Measurements from ENCODE around the gene FMNL2.

Gene FMNL2

GRCh38 chr2:152444448-152444847 lies 109.5 kb downstream of the FMNL2 start:
- no peak overlapping the region for H3K4me3 Mint-ChIP-seq
- H3K9me3 Mint-ChIP-seq: no peaks in the 10 kb centered on the region
- no peaks in the 10 kb centered on the region for H3K36me3 Mint-ChIP-seq
- CTCF ChIA-PET: interaction anchor here (0.9 kb wide), 1 partner anchor 11 kb away, joined by 3 read pairs; no protein-coding TSS in a partner anchor
- H3K27me3 Mint-ChIP-seq: no peaks in the 10 kb centered on the region
- no peaks in the 10 kb centered on the region for H3K4me1 Mint-ChIP-seq
- no peak for DNase-seq
- H3K27ac Mint-ChIP-seq: no peak overlapping the region

- Mint-ChIP-seq H3K27me3 (no peaks in the 10 kb centered on the region), H3K4me3 (no peak overlapping the region), H3K36me3 (no peaks in the 10 kb centered on the region), H3K4me1 (no peaks in the 10 kb centered on the region), H3K9me3 (no peaks in the 10 kb centered on the region), H3K27ac (no peak overlapping the region)
- DNase-seq: no peak
- CTCF ChIA-PET: no interaction called here
These were observed 110.4 kb downstream of the FMNL2 start for GRCh38 chr2:152445375-152445774.

GRCh38 chr2:152445791-152446201 lies 110.8 kb downstream of the FMNL2 start:
- CTCF ChIA-PET: interaction anchor here (0.6 kb wide), 1 partner anchor 234 kb away, joined by 3 read pairs; no protein-coding TSS in a partner anchor
- no peak overlapping the region for H3K27ac Mint-ChIP-seq
- H3K36me3 Mint-ChIP-seq: no peaks in the 10 kb centered on the region
- no peaks in the 10 kb centered on the region for H3K9me3 Mint-ChIP-seq
- DNase-seq: no peak
- H3K4me3 Mint-ChIP-seq: no peak overlapping the region
- no peaks in the 10 kb centered on the region for H3K4me1 Mint-ChIP-seq
- no peaks in the 10 kb centered on the region for H3K27me3 Mint-ChIP-seq

- Mint-ChIP-seq H3K27ac (no peak overlapping the region), H3K27me3 (no peaks in the 10 kb centered on the region), H3K9me3 (no peaks in the 10 kb centered on the region), H3K4me3 (no peak overlapping the region), H3K4me1 (no peaks in the 10 kb centered on the region), H3K36me3 (no peaks in the 10 kb centered on the region)
- DNase-seq: no peak
- CTCF ChIA-PET: interaction anchor here (0.6 kb wide), 1 partner anchor 234 kb away, joined by 3 read pairs; no protein-coding TSS in a partner anchor
These were observed 111.2 kb downstream of the FMNL2 start for GRCh38 chr2:152446213-152446612.

- CTCF ChIA-PET: no interaction called here
- DNase-seq: no peak
- Mint-ChIP-seq H3K4me1 (no peaks in the 10 kb centered on the region), H3K36me3 (no peaks in the 10 kb centered on the region), H3K27ac (no peak overlapping the region), H3K27me3 (no peaks in the 10 kb centered on the region), H3K4me3 (no peak overlapping the region), H3K9me3 (no peaks in the 10 kb centered on the region)
These were observed 112.9 kb downstream of the FMNL2 start for GRCh38 chr2:152447897-152448296.

GRCh38 chr2:152448606-152449005 lies 113.6 kb downstream of the FMNL2 start:
- CTCF ChIA-PET: no interaction called here
- Mint-ChIP-seq H3K4me1 (no peaks in the 10 kb centered on the region), H3K27ac (no peak overlapping the region), H3K9me3 (no peaks in the 10 kb centered on the region), H3K27me3 (no peaks in the 10 kb centered on the region), H3K36me3 (no peaks in the 10 kb centered on the region), H3K4me3 (no peak overlapping the region)
- no peak for DNase-seq

GRCh38 chr2:152449578-152449977 lies 114.6 kb downstream of the FMNL2 start:
- no peaks in the 10 kb centered on the region for H3K36me3 Mint-ChIP-seq
- no peak overlapping the region for H3K27ac Mint-ChIP-seq
- no peaks in the 10 kb centered on the region for H3K27me3 Mint-ChIP-seq
- no peaks in the 10 kb centered on the region for H3K9me3 Mint-ChIP-seq
- CTCF ChIA-PET: no interaction called here
- no peaks in the 10 kb centered on the region for H3K4me1 Mint-ChIP-seq
- H3K4me3 Mint-ChIP-seq: no peak overlapping the region
- no peak for DNase-seq

- H3K4me1 Mint-ChIP-seq: no peaks in the 10 kb centered on the region
- H3K36me3 Mint-ChIP-seq: no peaks in the 10 kb centered on the region
- no peak overlapping the region for H3K27ac Mint-ChIP-seq
- CTCF ChIA-PET: no interaction called here
- no peak overlapping the region for H3K4me3 Mint-ChIP-seq
- no peak for DNase-seq
- H3K9me3 Mint-ChIP-seq: no peaks in the 10 kb centered on the region
- no peaks in the 10 kb centered on the region for H3K27me3 Mint-ChIP-seq
These were observed 115.2 kb downstream of the FMNL2 start for GRCh38 chr2:152450176-152450575.

GRCh38 chr2:152452256-152452973 lies 117.4 kb downstream of the FMNL2 start:
- Mint-ChIP-seq H3K4me1 (no peaks in the 10 kb centered on the region), H3K27ac (no peak overlapping the region), H3K9me3 (no peaks in the 10 kb centered on the region), H3K36me3 (no peaks in the 10 kb centered on the region), H3K4me3 (no peak overlapping the region), H3K27me3 (no peaks in the 10 kb centered on the region)
- CTCF ChIA-PET: no interaction called here
- no peak for DNase-seq

GRCh38 chr2:152453129-152453911 lies 118.3 kb downstream of the FMNL2 start:
- CTCF ChIA-PET: no interaction called here
- no peak overlapping the region for H3K27ac Mint-ChIP-seq

GRCh38 chr2:152454371-152454770 lies 119.4 kb downstream of the FMNL2 start:
- CTCF ChIA-PET: interaction anchor here (0.9 kb wide), 1 partner anchor 182 kb away, joined by 3 read pairs; no protein-coding TSS in a partner anchor
- Mint-ChIP-seq H3K9me3 (no peaks in the 10 kb centered on the region), H3K36me3 (no peaks in the 10 kb centered on the region), H3K27me3 (no peaks in the 10 kb centered on the region), H3K4me3 (no peak overlapping the region), H3K4me1 (no peaks in the 10 kb centered on the region), H3K27ac (no peak overlapping the region)
- no peak for DNase-seq

More at GRCh38 chr2:152453129-152453911, 118.3 kb downstream of the FMNL2 start:
- Mint-ChIP-seq H3K4me1 (no peaks in the 10 kb centered on the region), H3K27me3 (no peaks in the 10 kb centered on the region), H3K9me3 (no peaks in the 10 kb centered on the region), H3K36me3 (no peaks in the 10 kb centered on the region), H3K4me3 (no peak overlapping the region)
- no peak for DNase-seq

GRCh38 chr2:152454960-152455359 lies 120.0 kb downstream of the FMNL2 start:
- CTCF ChIA-PET: interaction anchor here (0.9 kb wide), 1 partner anchor 181 kb away, joined by 3 read pairs; no protein-coding TSS in a partner anchor
- no peaks in the 10 kb centered on the region for H3K9me3 Mint-ChIP-seq
- no peaks in the 10 kb centered on the region for H3K36me3 Mint-ChIP-seq
- no peak overlapping the region for H3K4me3 Mint-ChIP-seq
- H3K27me3 Mint-ChIP-seq: no peaks in the 10 kb centered on the region
- DNase-seq: no peak
- H3K4me1 Mint-ChIP-seq: no peaks in the 10 kb centered on the region
- no peak overlapping the region for H3K27ac Mint-ChIP-seq

- Mint-ChIP-seq H3K27ac (no peak overlapping the region), H3K4me1 (no peaks in the 10 kb centered on the region), H3K4me3 (no peak overlapping the region), H3K27me3 (no peaks in the 10 kb centered on the region), H3K9me3 (no peaks in the 10 kb centered on the region), H3K36me3 (no peaks in the 10 kb centered on the region)
- CTCF ChIA-PET: no interaction called here
- DNase-seq: no peak
These were observed 120.8 kb downstream of the FMNL2 start for GRCh38 chr2:152455738-152456137.

- Mint-ChIP-seq H3K4me1 (no peaks in the 10 kb centered on the region), H3K27ac (no peak overlapping the region), H3K4me3 (no peak overlapping the region), H3K9me3 (no peaks in the 10 kb centered on the region), H3K27me3 (no peaks in the 10 kb centered on the region), H3K36me3 (no peaks in the 10 kb centered on the region)
- no peak for DNase-seq
- CTCF ChIA-PET: no interaction called here
These were observed 121.3 kb downstream of the FMNL2 start for GRCh38 chr2:152456262-152456661.

- Mint-ChIP-seq H3K4me1 (no peaks in the 10 kb centered on the region), H3K27ac (no peak overlapping the region), H3K4me3 (no peak overlapping the region), H3K9me3 (no peaks in the 10 kb centered on the region), H3K36me3 (no peaks in the 10 kb centered on the region), H3K27me3 (no peaks in the 10 kb centered on the region)
- no peak for DNase-seq
- CTCF ChIA-PET: no interaction called here
These were observed 123.5 kb downstream of the FMNL2 start for GRCh38 chr2:152458441-152458940.

Measured in activated naive CD4-positive, alpha-beta T cell treated with anti-CD3 and anti-CD28 coated beads, Interleukin-2, amount 10 ng/mL, durations not matched to agents 7 days and 5 days (primary cell).